Lower lobe of right lung (tissue), 2 donors: ENCODE measurements around the gene NKD2. TPM values are rescaled to one million over a fixed set of nuclear protein-coding genes. Genes with fewer than 3 reads are reported as not detected.
A peak's percentile ranks its signal among the peaks of the same experiment; 100 is the strongest.

Experiments
- ATAC-seq, 2 donors: fragments of 200-7000 bp; cut with Tn5 transposase; one replicate each; pipeline ENCODE4 v1.9.1; 2020 to 2022; ENCODE audit warnings: mild to moderate bottlenecking in 2 of 2, moderate library complexity in 2 of 2
- DNase-seq: peaks from one replicate; pipeline ENCODE4 v3.0.0-alpha.2; 2020
- H3K27ac ChIP-seq: fragments of 200-600 bp; one replicate; pipeline ENCODE4 v1.8.0; 2022
- H3K27me3 ChIP-seq: fragments of 200-600 bp; one replicate; pipeline ENCODE4 v1.8.0; 2022; ENCODE audit warnings: low read depth
- H3K36me3 ChIP-seq: fragments of 200-600 bp; one replicate; pipeline ENCODE4 v1.8.0; 2022; ENCODE audit warnings: mild to moderate bottlenecking
- H3K4me1 ChIP-seq: fragments of 200-600 bp; one replicate; pipeline ENCODE4 v1.8.0; 2022
- H3K4me3 ChIP-seq: fragments of 200-600 bp; one replicate; pipeline ENCODE4 v1.8.0; 2022; ENCODE audit warnings: mild to moderate bottlenecking
- H3K9me3 ChIP-seq: fragments of 200-600 bp; one replicate; pipeline ENCODE4 v1.8.0; 2022
- CTCF ChIP-seq: fragments of 200-600 bp; IDR thresholded peaks from one replicate; pipeline ENCODE4 v1.8.0; 2022; ENCODE audit warnings: antibody characterized with exemption, mild to moderate bottlenecking
- intact Hi-C: fragments of 100-400 bp; cut with DNase I; formaldehyde crosslinking; loops from one replicate; pipeline ENCODE4 v1.11.0; 2022
- total RNA-seq: library from RNA; stranded (reverse); fragmentation: NEBNext Ultra II Directional; extraction: Animal tissue kit (Norgen Biotek cat#: 25700); gene quantifications from one replicate; pipeline ENCODE4 v1.2.1, GENCODE V29; 2021
- donor health status: DM: no; HTN: yes; CAD: no; lungs with severe emphysema.

Gene NKD2
- total RNA-seq, 1 donor from 2014 or later: 24.1 TPM

- H3K4me1 ChIP-seq: peaks cover 24% of the 10 kb centered on the region
- intact Hi-C loops: no loop called here
- ATAC-seq: no peak
- no peak overlapping the region for H3K27ac ChIP-seq
- peaks cover 49% of the 10 kb centered on the region for H3K27me3 ChIP-seq
- no peak overlapping the region for H3K4me3 ChIP-seq
- DNase-seq: peak; percentile 51
- TF ChIP-seq CTCF: no peak
- H3K9me3 ChIP-seq: no peaks in the 10 kb centered on the region
- H3K36me3 ChIP-seq: no peaks in the 10 kb centered on the region
These were observed 3.8 kb downstream of the NKD2 start for GRCh38 chr5:1012313-1012841.

- intact Hi-C loops: no loop called here
- no peak for ATAC-seq
These were observed 4.3 kb downstream of the NKD2 start for GRCh38 chr5:1012900-1013237.

GRCh38 chr5:1013238-1013947, 4.8 kb downstream of the NKD2 start:
- H3K4me3 ChIP-seq: no peak overlapping the region
- intact Hi-C loops: no loop called here
- DNase-seq (peak; percentile 42), ATAC-seq (no peak)
- TF ChIP-seq CTCF: no peak
- peaks cover 21% of the 10 kb centered on the region for H3K4me1 ChIP-seq
- no peaks in the 10 kb centered on the region for H3K9me3 ChIP-seq
- no peaks in the 10 kb centered on the region for H3K36me3 ChIP-seq
- no peak overlapping the region for H3K27ac ChIP-seq
- H3K27me3 ChIP-seq: peaks cover 39% of the 10 kb centered on the region

More at GRCh38 chr5:1012900-1013237, 4.3 kb downstream of the NKD2 start:
- no peaks in the 10 kb centered on the region for H3K9me3 ChIP-seq
- peak; percentile 24 for DNase-seq
- H3K27ac ChIP-seq: no peak overlapping the region
- H3K4me1 ChIP-seq: peaks cover 24% of the 10 kb centered on the region
- peaks cover 44% of the 10 kb centered on the region for H3K27me3 ChIP-seq
- no peaks in the 10 kb centered on the region for H3K36me3 ChIP-seq
- no peak overlapping the region for H3K4me3 ChIP-seq
- no peak for TF ChIP-seq CTCF

GRCh38 chr5:1013948-1014301, 5.3 kb downstream of the NKD2 start:
- H3K9me3 ChIP-seq: no peaks in the 10 kb centered on the region
- intact Hi-C loops: no loop called here
- no peak overlapping the region for H3K4me3 ChIP-seq
- H3K4me1 ChIP-seq: peaks cover 20% of the 10 kb centered on the region
- no peaks in the 10 kb centered on the region for H3K36me3 ChIP-seq
- no peak overlapping the region for H3K27ac ChIP-seq
- H3K27me3 ChIP-seq: peaks cover 36% of the 10 kb centered on the region
- DNase-seq (no peak), ATAC-seq (no peak)
- no peak for TF ChIP-seq CTCF

- H3K27ac ChIP-seq: no peak overlapping the region
- no peak for TF ChIP-seq CTCF
- DNase-seq: no peak
- H3K4me3 ChIP-seq: no peak overlapping the region
- peaks cover 18% of the 10 kb centered on the region for H3K4me1 ChIP-seq
- intact Hi-C loops: no loop called here
- H3K9me3 ChIP-seq: no peaks in the 10 kb centered on the region
- peak in 1 of 2 donors; percentile 23 for ATAC-seq
- H3K36me3 ChIP-seq: no peaks in the 10 kb centered on the region
- peaks cover 32% of the 10 kb centered on the region for H3K27me3 ChIP-seq
These were observed 5.7 kb downstream of the NKD2 start for GRCh38 chr5:1014346-1014745.
